DMS 273 treated with DMSO at 0.1 percent for 48 hours (cell line): ENCODE results near the gene BLACAT1.

ENCODE experiments used
- DNase-seq: peaks from one replicate; lab custom pipeline; 2025; lab: John Stamatoyannopoulos, UW

The BLACAT1 gene

GRCh38 chr1:205455581-205456382 lies at the start of gene BLACAT1:
TSS of gene BLACAT1 (minus strand) at chr1:205456045.
- no peak for DNase-seq

- no peak for DNase-seq
Measured at GRCh38 chr1:205505076-205505729, 49.4 kb upstream of the BLACAT1 start.

- no peak for DNase-seq
Measured at GRCh38 chr1:205504311-205505075, 48.6 kb upstream of the BLACAT1 start, which contains the start of gene CDK18. TSS of gene CDK18 (plus strand) at chr1:205504669. CDS start at chr1:205523168, 18,499 bp downstream.

GRCh38 chr1:205502992-205503391 lies 47.1 kb upstream of the BLACAT1 start:
- no peak for DNase-seq

GRCh38 chr1:205502111-205502810 lies 46.4 kb upstream of the BLACAT1 start:
- DNase-seq = no peak

GRCh38 chr1:205500240-205501233 lies 44.7 kb upstream of the BLACAT1 start:
- no peak for DNase-seq

- DNase-seq = no peak
Measured at GRCh38 chr1:205499789-205500188, 43.9 kb upstream of the BLACAT1 start.

GRCh38 chr1:205497351-205497750 lies 41.5 kb upstream of the BLACAT1 start:
- no peak for DNase-seq

- no peak for DNase-seq
Measured at GRCh38 chr1:205496661-205497060, 40.8 kb upstream of the BLACAT1 start.

GRCh38 chr1:205495237-205495823 lies 39.5 kb upstream of the BLACAT1 start:
- DNase-seq = peak; percentile 56

- DNase-seq = no peak
Measured at GRCh38 chr1:205494115-205494514, 38.3 kb upstream of the BLACAT1 start.

GRCh38 chr1:205493241-205494085 lies 37.6 kb upstream of the BLACAT1 start:
- DNase-seq = peak; percentile 63

- DNase-seq = no peak
Measured at GRCh38 chr1:205492774-205493173, 36.9 kb upstream of the BLACAT1 start.

GRCh38 chr1:205492201-205492667 lies 36.4 kb upstream of the BLACAT1 start:
- DNase-seq = peak; percentile 93

- DNase-seq = no peak
Measured at GRCh38 chr1:205491794-205492193, 35.9 kb upstream of the BLACAT1 start.

- DNase-seq = peak; percentile 53
Measured at GRCh38 chr1:205488074-205488723, 32.4 kb upstream of the BLACAT1 start.

- no peak for DNase-seq
Measured at GRCh38 chr1:205486258-205486657, 30.4 kb upstream of the BLACAT1 start.
